Ureter (tissue), 1 donor: Measurements from ENCODE around the gene CCDC198. TPM values are rescaled to one million over a fixed set of nuclear protein-coding genes. Genes with fewer than 3 reads are reported as not detected.

ENCODE experiments used
- DNase-seq: peaks from one replicate; pipeline ENCODE4 v3.0.0-alpha.2; 2020; ENCODE audit warnings: low spot score
- total RNA-seq: library from RNA; stranded (reverse); gene quantifications from one replicate; pipeline ENCODE4 v1.2.4, GENCODE V29; 2023
- donor health status: DM: yes; HTN: yes; CAD: no.

The CCDC198 gene
- total RNA-seq, 1 donor from 2014 or later, result 28.3 TPM

DNA sequence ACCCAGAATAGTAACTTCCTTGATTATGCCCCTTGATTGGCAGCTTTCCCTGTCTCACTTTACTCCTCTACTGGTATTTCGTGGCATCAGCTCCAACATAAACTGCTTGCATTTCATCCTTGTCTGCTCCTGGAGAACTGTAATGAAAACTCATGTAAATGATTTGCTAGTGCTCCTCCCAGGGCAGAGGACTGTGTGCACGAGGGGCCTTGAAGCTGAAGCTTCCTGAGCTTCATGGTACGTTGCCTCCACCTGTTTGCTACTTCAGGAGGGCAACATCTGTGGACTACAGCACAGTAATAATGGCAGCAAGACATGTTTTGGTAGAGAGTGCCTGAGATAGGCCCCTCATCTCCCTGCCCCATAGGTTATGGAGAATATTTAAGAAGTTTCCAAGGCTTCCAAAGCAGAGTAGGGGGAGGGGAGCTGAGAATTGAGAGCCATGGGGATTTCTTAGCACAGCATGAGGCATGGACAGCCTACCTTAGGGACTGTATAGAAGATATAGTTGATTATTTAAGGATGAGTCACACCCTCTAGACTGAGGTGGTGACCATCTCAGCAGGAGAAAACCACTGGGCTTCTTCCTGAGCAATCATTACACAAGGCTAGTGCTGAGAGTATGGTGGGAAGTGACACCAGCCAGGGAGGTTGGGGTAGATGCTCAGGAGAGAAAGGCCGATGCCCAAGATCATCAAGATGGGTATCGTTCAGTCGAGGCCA, 29.5 kb downstream of the CCDC198 start:
- no peak for DNase-seq

DNA sequence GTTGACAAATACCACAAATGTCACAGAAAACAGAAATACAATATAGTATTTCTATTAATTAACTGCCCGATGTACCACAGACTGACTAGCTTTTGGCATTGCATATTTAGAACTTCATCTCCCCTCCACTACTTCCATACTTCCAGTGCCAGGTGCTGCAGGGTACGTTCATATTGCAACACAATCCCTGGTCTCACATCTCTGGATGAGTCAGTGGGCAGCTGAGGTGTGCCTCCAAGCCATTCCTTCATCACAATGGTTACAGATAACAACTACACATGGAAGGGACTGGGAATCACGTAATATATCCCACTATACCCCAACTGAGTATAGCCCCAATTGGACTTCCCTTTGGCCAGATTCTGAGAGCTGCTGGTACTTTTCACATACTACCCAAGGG, 31.1 kb downstream of the CCDC198 start:
- DNase-seq, result no peak

DNA sequence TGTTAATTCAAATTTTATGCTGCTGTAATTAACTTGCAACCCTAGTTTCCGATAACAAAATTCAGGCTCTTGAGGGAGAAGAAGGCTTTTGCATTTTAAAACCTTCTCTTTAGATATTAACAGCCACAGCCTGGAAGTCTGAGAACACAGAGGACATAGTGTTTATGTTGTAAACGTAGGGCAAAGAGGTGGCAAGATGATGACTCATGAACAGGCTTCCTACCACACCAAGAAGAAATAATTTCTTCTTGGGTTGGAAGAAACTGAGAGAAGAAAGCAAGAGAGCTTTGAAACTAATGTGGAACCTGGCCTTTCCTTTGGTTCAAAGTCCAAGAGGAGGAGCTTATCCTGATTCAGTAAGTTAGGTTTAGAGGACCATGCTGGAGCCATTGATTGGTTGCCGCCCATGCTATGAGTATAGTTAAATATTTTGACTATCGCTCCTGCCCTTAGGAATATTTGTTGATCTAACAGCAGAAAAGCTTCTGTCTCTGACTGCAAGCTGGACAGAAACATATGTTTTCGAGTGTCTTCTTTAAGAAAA, 31.8 kb downstream of the CCDC198 start:
- DNase-seq, result no peak

DNA sequence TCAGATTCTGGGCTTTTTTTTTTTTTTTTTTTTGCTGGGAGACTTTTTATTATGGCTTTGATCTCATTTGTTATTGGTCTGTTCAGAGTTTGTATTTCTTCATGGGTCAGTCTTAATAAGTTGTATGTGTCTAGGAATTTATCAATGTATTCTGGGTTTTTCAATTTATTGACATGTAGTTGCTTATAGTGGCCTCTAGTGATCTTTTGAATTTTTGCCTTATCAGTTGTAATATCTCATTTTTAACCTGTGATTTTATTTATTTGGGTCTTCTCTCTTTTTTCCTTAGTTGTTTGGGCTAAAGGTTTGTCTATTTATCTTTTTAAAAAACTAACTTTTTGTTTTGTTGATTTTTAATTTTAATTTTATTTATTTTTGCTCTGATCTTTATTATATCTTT, 57.7 kb downstream of the CCDC198 start:
- no peak for DNase-seq

DNA sequence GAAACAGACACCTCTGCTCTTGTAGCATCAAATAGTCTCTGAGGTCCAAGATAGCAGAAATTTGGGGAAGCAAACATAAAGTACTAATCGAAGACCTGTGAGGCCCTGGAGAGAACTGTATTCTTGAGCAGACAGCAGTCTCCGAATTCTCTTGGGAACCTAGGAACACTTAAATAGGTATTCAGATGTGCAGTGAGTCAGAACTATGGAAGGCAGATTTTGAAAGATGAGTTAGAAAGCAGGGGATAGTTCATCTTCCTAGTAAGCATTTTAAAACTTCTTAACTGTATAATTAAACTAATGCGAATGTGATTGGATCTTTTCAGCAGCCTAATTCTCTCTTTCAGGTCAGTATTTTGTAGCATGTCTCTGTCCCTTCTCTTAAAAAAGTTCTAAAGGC, 72.7 kb downstream of the CCDC198 start:
- DNase-seq, result no peak

DNA sequence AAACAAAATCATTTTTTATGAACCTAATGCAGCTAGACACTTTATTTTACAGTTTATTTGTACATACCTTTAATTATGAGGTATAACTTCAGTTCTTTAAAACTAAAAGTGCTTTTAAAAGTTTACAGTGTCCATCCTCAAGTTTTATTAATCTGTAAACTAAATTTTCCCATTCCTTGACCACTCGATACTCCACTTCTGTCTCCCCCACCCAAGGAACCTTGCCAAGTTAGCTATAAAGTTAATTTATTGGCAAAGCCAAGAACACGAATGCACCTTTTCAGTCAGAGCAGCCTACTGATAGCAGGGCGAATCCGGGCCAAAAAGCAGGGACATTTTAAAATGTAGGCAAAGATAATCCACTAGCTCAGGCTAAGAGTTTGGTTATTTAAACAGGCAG, 73.6 kb downstream of the CCDC198 start:
- no peak for DNase-seq

Other genes starting within 250 kb of the CCDC198 start
- 63.2 TPM for gene EXOC5, start 225.0 kb downstream of the CCDC198 start, total RNA-seq
- gene AP5M1, start 224.9 kb downstream of the CCDC198 start, total RNA-seq, result 50.4 TPM
- gene NAA30, start 103.3 kb downstream of the CCDC198 start, total RNA-seq, result 18.7 TPM